Activated CD4-positive, alpha-beta memory T cell treated with anti-CD3 and anti-CD28 coated beads for 36 hours (primary cell): ENCODE data around the gene CCR6. TPM values are rescaled to one million over a fixed set of nuclear protein-coding genes. Genes with fewer than 3 reads are reported as not detected.

Source experiments
- CTCF ChIA-PET: fragments of 350-600 bp; sonication (Branson Sonifier 250); formaldehyde crosslinking; loops from one replicate; lab custom pipeline; 2021; ENCODE audit warnings: antibody characterized with exemption, inconsistent platforms; lab: Charles Lee
- POLR2A ChIA-PET: fragments of 350-600 bp; sonication (Branson Sonifier 250); formaldehyde crosslinking; loops from one replicate; lab custom pipeline; 2021; ENCODE audit warnings: antibody characterized with exemption; lab: Charles Lee
- DNase-seq: peaks from one replicate; pipeline ENCODE4 v3.0.0-alpha.2; 2020
- H3K27ac Mint-ChIP-seq: one replicate; pipeline ENCODE4 v1.8.0; 2021; ENCODE audit warnings: mixed read lengths
- H3K27me3 Mint-ChIP-seq: one replicate; pipeline ENCODE4 v1.8.0; 2021; ENCODE audit warnings: mixed read lengths
- H3K36me3 Mint-ChIP-seq: one replicate; pipeline ENCODE4 v1.8.0; 2021; ENCODE audit warnings: mixed read lengths
- H3K4me1 Mint-ChIP-seq: one replicate; pipeline ENCODE4 v1.8.0; 2021; ENCODE audit warnings: low read depth, mixed read lengths
- H3K4me3 Mint-ChIP-seq: one replicate; pipeline ENCODE4 v1.8.0; 2021; ENCODE audit warnings: mild to moderate bottlenecking, mixed read lengths
- H3K9me3 Mint-ChIP-seq: one replicate; pipeline ENCODE4 v1.8.0; 2021; ENCODE audit warnings: mixed read lengths
- intact Hi-C: fragments of 100-400 bp; cut with micrococcal nuclease; formaldehyde crosslinking; loops from one replicate; pipeline ENCODE4 v1.15.1; 2023
- total RNA-seq, 2 experiments: library from RNA; stranded (reverse); gene quantifications; one replicate each; pipeline ENCODE4 v1.2.3, GENCODE V29; 2021

CCR6 gene
- total RNA-seq, 2 experiments from 2014 or later = 5.1 to 7.4 TPM

DNA sequence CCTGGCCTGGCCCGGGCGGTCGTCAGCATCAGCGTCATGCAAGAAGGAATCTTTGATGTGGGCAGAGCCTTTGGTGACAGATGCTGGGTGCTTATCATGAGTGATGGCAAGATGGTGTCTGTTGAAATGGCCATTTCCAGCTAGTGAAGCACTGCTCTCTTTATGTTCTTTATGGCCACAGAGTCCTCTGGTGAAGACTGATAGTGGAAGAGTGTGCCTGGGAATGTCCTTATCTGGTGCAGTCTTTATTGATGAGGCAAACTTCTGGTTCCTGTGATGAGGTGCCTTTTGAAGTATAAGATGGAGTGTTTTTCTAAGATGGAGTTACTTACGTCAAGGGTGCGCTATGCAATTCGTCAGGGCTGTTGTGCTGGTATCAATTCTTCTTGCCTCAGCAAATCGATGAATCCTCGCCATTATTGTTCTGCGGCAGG lies 22.6 kb upstream of the CCR6 start:
- peaks cover 40% of the 10 kb centered on the region for H3K4me1 Mint-ChIP-seq
- H3K27me3 Mint-ChIP-seq = no peaks in the 10 kb centered on the region
- no peaks in the 10 kb centered on the region for H3K9me3 Mint-ChIP-seq
- ChIA-PET POLR2A (no interaction called here), CTCF (no interaction called here)
- intact Hi-C loops = no loop called here
- no peak overlapping the region for H3K27ac Mint-ChIP-seq
- no peaks in the 10 kb centered on the region for H3K36me3 Mint-ChIP-seq
- no peak for DNase-seq
- H3K4me3 Mint-ChIP-seq = no peak overlapping the region

GRCh38 chr6:167102318-167102717 lies 20.6 kb upstream of the CCR6 start:
- Mint-ChIP-seq H3K9me3 (no peaks in the 10 kb centered on the region), H3K4me1 (peaks cover 35% of the 10 kb centered on the region), H3K4me3 (no peak overlapping the region), H3K36me3 (no peaks in the 10 kb centered on the region), H3K27me3 (no peaks in the 10 kb centered on the region), H3K27ac (no peak overlapping the region)
- CTCF ChIA-PET = no interaction called here
- no peak for DNase-seq
- POLR2A ChIA-PET = no interaction called here
- intact Hi-C loops = no loop called here

DNA sequence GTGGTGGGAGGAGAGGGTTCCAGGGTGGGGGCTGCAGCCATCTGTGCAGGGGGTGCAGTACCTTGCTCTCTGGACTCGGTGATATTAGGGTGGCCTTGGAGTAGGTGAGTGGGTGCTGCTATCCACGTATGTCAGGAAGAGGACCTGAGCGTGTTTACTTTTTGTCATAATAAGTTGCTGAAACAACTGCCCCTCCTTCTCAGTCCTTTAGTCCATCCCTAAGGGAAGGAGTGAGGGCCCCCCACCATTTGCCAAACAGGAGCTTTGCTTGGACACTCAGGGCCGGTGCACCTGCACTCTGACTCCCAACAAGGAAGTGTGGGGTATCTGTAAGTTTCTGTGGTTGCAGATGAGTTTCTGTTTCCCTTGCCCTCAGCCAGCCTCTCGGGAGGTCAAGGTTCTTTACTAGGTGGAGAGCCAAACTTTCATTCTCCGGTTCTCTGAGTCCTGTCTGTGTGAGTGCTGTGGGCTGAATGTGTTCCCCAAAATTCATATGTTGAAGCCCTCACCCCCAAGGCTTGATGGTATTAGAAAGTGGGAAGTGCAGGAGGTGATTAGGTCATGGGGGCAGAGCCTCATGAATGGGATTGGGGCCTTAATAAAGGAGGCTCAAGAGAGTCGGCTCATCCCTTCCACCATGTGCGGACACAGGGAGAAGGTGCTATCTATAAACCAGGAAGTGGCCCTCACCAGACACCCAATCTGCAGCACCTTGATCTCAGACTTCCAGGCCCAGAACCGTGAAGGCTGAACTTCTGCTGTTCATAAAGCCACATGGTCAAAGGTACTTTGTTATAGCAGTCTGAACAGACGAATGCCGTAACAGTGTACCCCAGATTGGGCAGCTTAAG lies 19.6 kb upstream of the CCR6 start:
- Mint-ChIP-seq H3K27ac (no peak overlapping the region), H3K27me3 (no peaks in the 10 kb centered on the region), H3K4me3 (no peak overlapping the region), H3K4me1 (peaks cover 41% of the 10 kb centered on the region), H3K36me3 (no peaks in the 10 kb centered on the region), H3K9me3 (no peaks in the 10 kb centered on the region)
- DNase-seq = no peak
- POLR2A ChIA-PET = no interaction called here
- intact Hi-C loops = no loop called here
- CTCF ChIA-PET = no interaction called here

- ChIA-PET POLR2A (no interaction called here), CTCF (no interaction called here)
- no peaks in the 10 kb centered on the region for H3K36me3 Mint-ChIP-seq
- no peak overlapping the region for H3K4me3 Mint-ChIP-seq
- no peaks in the 10 kb centered on the region for H3K27me3 Mint-ChIP-seq
- DNase-seq = no peak
- H3K9me3 Mint-ChIP-seq = no peaks in the 10 kb centered on the region
- no peak overlapping the region for H3K27ac Mint-ChIP-seq
- H3K4me1 Mint-ChIP-seq = peaks cover 35% of the 10 kb centered on the region
- intact Hi-C loops = no loop called here
These were observed 18.5 kb upstream of the CCR6 start for GRCh38 chr6:167104388-167104787.

DNA sequence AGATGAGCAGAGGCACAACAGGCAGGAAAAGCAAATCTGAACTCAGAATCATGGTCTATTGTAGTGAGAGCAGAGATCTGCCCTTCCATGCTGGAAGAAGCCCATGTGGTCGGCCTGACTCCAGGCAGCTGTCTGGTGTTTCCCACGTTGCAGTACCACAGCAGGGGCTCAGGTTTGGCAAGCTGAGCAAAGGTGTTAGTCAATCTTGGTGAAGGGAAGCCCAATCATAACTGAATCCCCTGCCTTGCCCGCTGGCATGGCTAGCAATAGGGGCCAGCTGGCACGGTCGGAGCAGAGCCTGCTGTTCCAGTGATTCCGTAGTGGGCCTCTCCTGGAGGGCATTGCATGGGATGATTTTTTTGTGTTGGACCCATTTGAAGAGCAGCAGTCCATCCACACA lies 17.8 kb upstream of the CCR6 start:
- intact Hi-C loops = no loop called here
- CTCF ChIA-PET = no interaction called here
- Mint-ChIP-seq H3K36me3 (no peaks in the 10 kb centered on the region), H3K9me3 (no peaks in the 10 kb centered on the region), H3K27ac (no peak overlapping the region), H3K4me1 (peaks cover 34% of the 10 kb centered on the region), H3K27me3 (no peaks in the 10 kb centered on the region), H3K4me3 (no peak overlapping the region)
- DNase-seq = no peak
- POLR2A ChIA-PET = no interaction called here

DNA sequence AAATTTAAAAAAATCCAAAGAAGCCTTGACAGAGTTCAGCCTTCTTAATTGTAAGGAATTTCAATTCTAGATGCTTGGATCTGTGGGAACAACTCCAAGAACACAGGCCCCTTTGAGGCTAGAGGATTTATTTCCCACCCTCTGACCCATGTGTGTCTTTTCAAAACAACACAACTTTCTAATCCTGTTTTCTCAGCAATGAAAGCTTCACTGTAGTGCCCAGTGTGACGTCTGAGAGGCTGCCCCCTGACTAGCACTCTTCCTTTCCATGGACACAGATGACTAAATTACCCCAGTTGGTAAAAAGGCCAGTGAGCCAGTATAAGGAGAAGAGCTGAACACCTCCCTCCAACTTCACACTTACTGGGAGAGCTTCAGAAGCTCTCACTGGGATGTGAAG lies 16.5 kb upstream of the CCR6 start:
- CTCF ChIA-PET = no interaction called here
- H3K4me3 Mint-ChIP-seq = no peak overlapping the region

GRCh38 chr6:167107787-167108186 lies 15.1 kb upstream of the CCR6 start:
- DNase-seq = peak; percentile 61
- peaks cover 53% of the 10 kb centered on the region for H3K4me1 Mint-ChIP-seq
- H3K27ac Mint-ChIP-seq = no peak overlapping the region
- no peak overlapping the region for H3K4me3 Mint-ChIP-seq
- H3K27me3 Mint-ChIP-seq = no peaks in the 10 kb centered on the region
- intact Hi-C loops = no loop called here
- no peaks in the 10 kb centered on the region for H3K9me3 Mint-ChIP-seq
- CTCF ChIA-PET = no interaction called here
- H3K36me3 Mint-ChIP-seq = no peaks in the 10 kb centered on the region
- POLR2A ChIA-PET = interaction anchor here (1.0 kb wide), 1 partner anchor 14 kb away, joined by 3 read pairs; no protein-coding TSS in a partner anchor

More for the DNA sequence above, 16.5 kb upstream of the CCR6 start:
- H3K27me3 Mint-ChIP-seq = no peaks in the 10 kb centered on the region
- no peaks in the 10 kb centered on the region for H3K9me3 Mint-ChIP-seq
- peaks cover 44% of the 10 kb centered on the region for H3K4me1 Mint-ChIP-seq
- POLR2A ChIA-PET = no interaction called here
- H3K36me3 Mint-ChIP-seq = no peaks in the 10 kb centered on the region
- no peak for DNase-seq
- H3K27ac Mint-ChIP-seq = no peak overlapping the region
- intact Hi-C loops = no loop called here

- H3K4me3 Mint-ChIP-seq = no peak overlapping the region
- POLR2A ChIA-PET = interaction anchor here (1.0 kb wide), 1 partner anchor 14 kb away, joined by 3 read pairs; no protein-coding TSS in a partner anchor
- CTCF ChIA-PET = interaction anchor here (0.6 to 1.0 kb wide), 2 partner anchors 12 to 152 kb away, joined by 3 read pairs; partner anchors contain the start of gene RNASET2
These were observed 14.6 kb upstream of the CCR6 start for GRCh38 chr6:167108278-167108677.

DNA sequence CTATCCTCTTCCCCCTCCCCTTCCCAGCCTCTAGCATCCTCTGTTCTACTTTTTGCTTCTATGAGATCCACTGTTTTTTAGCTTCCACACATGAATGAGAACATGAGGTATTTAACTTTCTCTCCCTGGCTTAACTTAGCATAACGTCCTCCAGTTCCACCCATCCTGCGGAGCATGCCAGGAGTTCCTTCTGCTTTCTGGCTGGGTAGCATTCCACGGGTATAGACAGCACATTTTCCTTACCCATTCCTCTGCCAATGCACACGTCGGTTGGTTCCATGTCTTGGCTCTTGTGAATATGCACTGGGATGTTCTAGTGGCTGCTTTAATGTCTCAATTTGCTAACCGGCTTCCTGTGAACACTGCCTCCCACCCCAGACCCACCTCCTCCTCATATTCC lies 13.2 kb upstream of the CCR6 start:
- intact Hi-C loops = loop anchor here (5.0 kb wide), 1 partner anchor 112 kb away; the partner anchor contains the start of gene CEP43
- ChIA-PET POLR2A (no interaction called here), CTCF (interaction anchor here (1.0 to 2.1 kb wide), 2 partner anchors 120 to 279 kb away, joined by 3 to 5 read pairs; no protein-coding TSS in a partner anchor)
- Mint-ChIP-seq H3K27me3 (no peaks in the 10 kb centered on the region), H3K4me3 (no peak overlapping the region), H3K4me1 (peaks cover 56% of the 10 kb centered on the region), H3K9me3 (no peaks in the 10 kb centered on the region), H3K36me3 (no peaks in the 10 kb centered on the region), H3K27ac (no peak overlapping the region)
- DNase-seq = no peak

More at GRCh38 chr6:167108278-167108677, 14.6 kb upstream of the CCR6 start:
- peaks cover 53% of the 10 kb centered on the region for H3K4me1 Mint-ChIP-seq
- H3K27me3 Mint-ChIP-seq = no peaks in the 10 kb centered on the region
- no peak overlapping the region for H3K27ac Mint-ChIP-seq
- H3K36me3 Mint-ChIP-seq = no peaks in the 10 kb centered on the region
- H3K9me3 Mint-ChIP-seq = no peaks in the 10 kb centered on the region
- no peak for DNase-seq
- intact Hi-C loops = no loop called here

DNA sequence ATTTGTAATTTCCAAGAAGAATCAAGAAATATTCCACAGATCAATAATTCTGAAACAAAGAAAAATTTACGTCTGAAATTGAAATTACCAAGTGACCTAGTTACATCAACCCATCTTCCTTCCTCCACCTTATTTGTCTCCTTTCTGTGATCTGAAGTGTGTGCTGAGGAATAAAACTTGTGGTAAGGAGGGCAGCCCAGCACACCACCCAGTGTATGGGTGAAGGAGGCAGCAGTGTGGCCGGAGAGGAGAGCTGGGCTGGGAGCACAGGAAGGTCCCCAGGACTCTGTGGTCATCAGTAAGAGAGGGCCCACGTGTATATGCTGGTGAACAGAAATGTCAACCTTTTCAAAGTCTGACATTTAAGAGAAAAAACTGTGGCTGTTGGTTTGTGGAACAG lies 11.3 kb upstream of the CCR6 start:
- Mint-ChIP-seq H3K27me3 (no peaks in the 10 kb centered on the region), H3K9me3 (no peaks in the 10 kb centered on the region), H3K4me1 (peaks cover 74% of the 10 kb centered on the region), H3K27ac (peak overlapping the region; percentile 82), H3K4me3 (peak overlapping the region; percentile 76), H3K36me3 (no peaks in the 10 kb centered on the region)
- DNase-seq = no peak
- CTCF ChIA-PET = interaction anchor here (1.0 kb wide), 1 partner anchor 64 kb away, joined by 5 read pairs; no protein-coding TSS in a partner anchor
- intact Hi-C loops = loop anchor here (1.0 to 5.0 kb wide), 2 partner anchors 16 to 114 kb away; partner anchors contain the start of gene CEP43
- POLR2A ChIA-PET = interaction anchor here (0.7 to 1.4 kb wide), 3 partner anchors 31 to 64 kb away, joined by 3 to 5 read pairs (median 4); no protein-coding TSS in a partner anchor

DNA sequence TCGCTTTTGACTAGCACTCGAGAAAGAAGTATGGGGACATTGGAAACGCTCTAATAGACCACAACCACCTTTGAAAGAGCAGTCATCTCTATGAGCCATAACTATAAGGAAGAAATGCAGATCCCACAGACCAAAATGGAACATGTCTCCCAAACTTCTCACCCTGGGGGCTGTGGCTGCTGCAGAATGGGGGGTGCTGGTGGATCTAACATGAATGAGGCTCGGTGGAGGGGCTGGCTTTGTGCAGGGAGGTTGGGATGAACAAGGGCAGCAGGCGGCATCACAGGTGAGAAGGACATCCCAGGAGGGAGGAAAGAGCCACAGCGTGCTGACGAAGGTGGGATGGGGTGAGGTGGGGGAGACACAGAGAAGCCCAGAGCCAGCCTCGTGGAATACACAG lies 10.5 kb upstream of the CCR6 start:
- no peak for DNase-seq
- H3K27me3 Mint-ChIP-seq = no peaks in the 10 kb centered on the region
- CTCF ChIA-PET = no interaction called here
- intact Hi-C loops = loop anchor here (5.0 kb wide), 1 partner anchor 115 kb away; the partner anchor contains the start of gene CEP43
- peak overlapping the region; percentile 72 for H3K27ac Mint-ChIP-seq
- peak overlapping the region; percentile 76 for H3K4me3 Mint-ChIP-seq
- POLR2A ChIA-PET = interaction anchor here (0.9 to 2.5 kb wide), 4 partner anchors 11 to 65 kb away, joined by 4 to 8 read pairs (median 5); partner anchors contain the start of gene CCR6
- H3K4me1 Mint-ChIP-seq = peaks cover 78% of the 10 kb centered on the region
- H3K36me3 Mint-ChIP-seq = no peaks in the 10 kb centered on the region
- H3K9me3 Mint-ChIP-seq = no peaks in the 10 kb centered on the region
